IMR-90 (cell line): ENCODE data around the gene THSD7B. TPM values are rescaled to one million over a fixed set of nuclear protein-coding genes. Genes with fewer than 3 reads are reported as not detected.

ENCODE experiments used
- ATAC-seq: fragments of 200-7000 bp; cut with Tn5 transposase; 2 replicates; pipeline ENCODE4 v1.9.1; 2020; ENCODE audit warnings: low read depth, mild to moderate bottlenecking, moderate library complexity
- BruUV-seq: library from RNA; stranded (reverse); fragments of 400-500 nt; replicated peaks from 2 replicates; lab custom pipeline; 2021; lab: Mats Ljungman, UMichigan
- CTCF ChIA-PET: fragments of 300-600 bp; formaldehyde crosslinking; extraction: SDS; loops from one replicate; lab custom pipeline; 2021; ENCODE audit warnings: antibody characterized with exemption; lab: Yijun Ruan, JAX
- POLR2A ChIA-PET: fragments of 300-600 bp; sonication (Branson Sonifier 250); formaldehyde crosslinking; loops from one replicate; lab custom pipeline; 2022; ENCODE audit warnings: antibody characterized with exemption; ENCODE audit not compliant: unreplicated experiment; lab: Charles Lee
- DNase-seq: peaks from one replicate; pipeline ENCODE4 v3.0.0; 2013
- H2AFZ ChIP-seq: replicated peaks from 2 replicates; pipeline ENCODE3; 2013; ENCODE audit warnings: low read length, mild to moderate bottlenecking; ENCODE audit not compliant: poor library complexity
- H2AK5ac ChIP-seq: 2 replicates; pipeline ENCODE4 v1.6.1; 2013; ENCODE audit warnings: low read depth, low read length, inconsistent platforms
- H2AK9ac ChIP-seq: replicated peaks from 2 replicates; pipeline ENCODE3; 2013; ENCODE audit warnings: mild to moderate bottlenecking, low read depth, low read length, moderate library complexity; ENCODE audit not compliant: poor library complexity
- H2BK120ac ChIP-seq: 2 replicates; pipeline ENCODE4 v1.6.1; 2013; ENCODE audit warnings: low read depth, low read length, inconsistent platforms
- H2BK15ac ChIP-seq: 3 replicates; pipeline ENCODE4 v1.6.1; 2013; ENCODE audit warnings: low read depth, low read length, inconsistent platforms
- H2BK20ac ChIP-seq: 2 replicates; pipeline ENCODE4 v1.6.1; 2013; ENCODE audit warnings: low read depth, mild to moderate bottlenecking, inconsistent platforms, low read length, moderate library complexity
- H2BK5ac ChIP-seq: 2 replicates; pipeline ENCODE4 v1.6.1; 2013; ENCODE audit warnings: mild to moderate bottlenecking, low read depth, low read length, inconsistent platforms; ENCODE audit not compliant: poor library complexity, severe bottlenecking
- H3K14ac ChIP-seq: replicated peaks from 2 replicates; pipeline ENCODE4 v1.6.1; 2013; ENCODE audit warnings: low read depth, low read length, inconsistent platforms
- H3K18ac ChIP-seq: 2 replicates; pipeline ENCODE4 v1.6.1; 2013; ENCODE audit warnings: low read depth, low read length, control low read depth
- H3K23ac ChIP-seq: 2 replicates; pipeline ENCODE4 v1.6.1; 2013; ENCODE audit warnings: low read depth, low read length, inconsistent platforms
- H3K27ac ChIP-seq: 2 replicates; pipeline ENCODE4 v1.5.1; 2013; ENCODE audit warnings: mild to moderate bottlenecking, control low read depth, low read length; ENCODE audit not compliant: insufficient read depth
- H3K27me3 ChIP-seq: 2 replicates; pipeline ENCODE4 v1.6.1; 2013; ENCODE audit warnings: low read length; ENCODE audit not compliant: control insufficient read depth, insufficient read depth
- H3K36me3 ChIP-seq: 2 replicates; pipeline ENCODE4 v1.6.1; 2013; ENCODE audit warnings: low read length, mixed read lengths; ENCODE audit not compliant: control insufficient read depth, insufficient read depth
- H3K4ac ChIP-seq: 2 replicates; pipeline ENCODE4 v1.6.1; 2013; ENCODE audit warnings: low read depth, low read length, inconsistent platforms
- H3K4me1 ChIP-seq: 2 replicates; pipeline ENCODE4 v1.6.1; 2013; ENCODE audit warnings: low read length, mixed read lengths; ENCODE audit not compliant: control insufficient read depth, insufficient read depth
- H3K4me2 ChIP-seq: 2 replicates; pipeline ENCODE4 v1.6.1; 2013; ENCODE audit warnings: low read depth, mild to moderate bottlenecking, control low read depth, low read length, moderate library complexity
- H3K4me3 ChIP-seq: 2 replicates; pipeline ENCODE4 v1.5.1; 2013; ENCODE audit warnings: low read depth, mild to moderate bottlenecking, control low read depth, low read length, moderate library complexity; ENCODE audit not compliant: insufficient read depth
- H3K56ac ChIP-seq: 2 replicates; pipeline ENCODE4 v1.6.1; 2013; ENCODE audit warnings: low read length, inconsistent platforms; ENCODE audit not compliant: insufficient read depth; ENCODE audit errors: extremely low read depth
- H3K79me1 ChIP-seq, 2 experiments: 2 replicates each; pipeline ENCODE4 v1.6.1; 2013; ENCODE audit warnings: low read length in 2 of 2, inconsistent platforms in 1 of 2, low read depth in 1 of 2
- H3K9ac ChIP-seq: 2 replicates; pipeline ENCODE4 v1.6.1; 2013; ENCODE audit warnings: low read depth, low read length, control low read depth
- H3K9me1 ChIP-seq: 2 replicates; pipeline ENCODE4 v1.6.1; 2013; ENCODE audit warnings: low read length, inconsistent platforms; ENCODE audit not compliant: insufficient read depth
- H3K9me3 ChIP-seq: 2 replicates; pipeline ENCODE4 v1.6.1; 2013; ENCODE audit warnings: low read length; ENCODE audit not compliant: control insufficient read depth, insufficient read depth
- H4K20me1 ChIP-seq: 2 replicates; pipeline ENCODE4 v1.6.1; 2013; ENCODE audit warnings: low read length, inconsistent platforms; ENCODE audit not compliant: insufficient read depth
- H4K5ac ChIP-seq: 2 replicates; pipeline ENCODE4 v1.6.1; 2013; ENCODE audit warnings: mild to moderate bottlenecking, low read depth, low read length, control low read depth
- H4K8ac ChIP-seq, 2 experiments: 2 replicates each; pipeline ENCODE4 v1.6.1; 2013; ENCODE audit warnings: low read depth in 2 of 2, low read length in 2 of 2, control low read depth in 1 of 2, inconsistent platforms in 1 of 2
- H4K91ac ChIP-seq: 2 replicates; pipeline ENCODE4 v1.6.1; 2013; ENCODE audit warnings: low read depth, low read length, inconsistent platforms; ENCODE audit not compliant: insufficient read depth
- CHD1 ChIP-seq: IDR thresholded peaks from 2 replicates; pipeline ENCODE4 v1.6.1; 2012; ENCODE audit warnings: low read depth, low read length, improper control_type of control experiment
- MXI1 ChIP-seq: IDR thresholded peaks from 2 replicates; pipeline ENCODE4 v1.6.1; 2012; ENCODE audit warnings: low read depth, mild to moderate bottlenecking, low read length, moderate library complexity, borderline replicate concordance
- NFE2L2 ChIP-seq: fragments of 150-350 bp; IDR thresholded peaks from 2 replicates; pipeline ENCODE4 v1.6.1; 2016; ENCODE audit warnings: low read depth, mild to moderate bottlenecking, low read length
- RAD21 ChIP-seq: IDR thresholded peaks from 2 replicates; pipeline ENCODE4 v1.6.1; 2012; ENCODE audit warnings: low read length, improper control_type of control experiment
- RFX5 ChIP-seq: IDR thresholded peaks from 2 replicates; pipeline ENCODE4 v1.8.0; 2012; ENCODE audit warnings: low read depth, mild to moderate bottlenecking, low read length, moderate library complexity
- SMC3 ChIP-seq: fragments of 150-350 bp; IDR thresholded peaks from 2 replicates; pipeline ENCODE4 v1.6.1; 2016; ENCODE audit warnings: low read depth, mild to moderate bottlenecking, antibody characterized with exemption, low read length, moderate library complexity
- WGBS, 2 experiments: methylation state at CpG; one replicate each; pipeline versions ENCODE4 v1.1.5 to v1.1.7; 2013; ENCODE audit warnings: missing lambda C conversion rate in 2 of 2; ENCODE audit not compliant: insufficient read length in 1 of 2; ENCODE audit errors: extremely low coverage in 2 of 2; 5-methylcytosine and 5-hydroxymethylcytosine counted together
- dilution Hi-C: fragments of 300-500 bp; cut with HindIII; formaldehyde crosslinking; loops from one replicate; pipeline ENCODE4 v1.14.3; 2018; ENCODE audit warnings: low sequenced_read_pairs; ENCODE audit not compliant: unreplicated experiment
- in situ Hi-C: fragments of 300-500 bp; cut with MboI; formaldehyde crosslinking; loops from 3 replicates; pipeline ENCODE4 v1.14.3; 2019; ENCODE audit warnings: low sequenced_read_pairs, inconsistent platforms, mixed read lengths
- intact Hi-C: fragments of 100-400 bp; cut with micrococcal nuclease; formaldehyde crosslinking; loops from 2 replicates; pipeline ENCODE4 v1.10.0; 2022
- polyA plus RNA-seq, 3 experiments: library from polyadenylated mRNA; depleted of rRNA; stranded (reverse); fragments of >200 nt; gene quantifications; 2 replicates each; pipeline ENCODE4 v1.2.3, GENCODE V29; 2012; ENCODE audit warnings: low replicate concordance in 1 of 3
- total RNA-seq: library from RNA; depleted of rRNA; stranded (reverse); fragments of >200 nt; gene quantifications from 2 replicates; pipeline ENCODE4 v1.2.3, GENCODE V29; 2012
- TF ChIP-seq, protein P1 (sequence below): fragments of 150-350 bp; IDR thresholded peaks from 2 replicates; pipeline ENCODE4 v1.6.1; 2016; ENCODE audit warnings: low read depth, mild to moderate bottlenecking, low read length, moderate library complexity, borderline replicate concordance
- TF ChIP-seq, protein P2 (sequence below): fragments of 150-350 bp; IDR thresholded peaks from 2 replicates; pipeline ENCODE4 v1.6.1; 2017; ENCODE audit warnings: mild to moderate bottlenecking, antibody characterized with exemption, low read length, low read depth
- TF ChIP-seq, protein P3 (sequence below): conservative IDR thresholded peaks from 2 replicates; pipeline ENCODE4 v1.5.1; 2012; ENCODE audit warnings: mild to moderate bottlenecking, low read depth, low read length, improper control_type of control experiment

The THSD7B gene
- total and polyA plus RNA-seq, 2 of the 4 experiments (the other 2 are of a cell fraction) = not detected

DNA sequence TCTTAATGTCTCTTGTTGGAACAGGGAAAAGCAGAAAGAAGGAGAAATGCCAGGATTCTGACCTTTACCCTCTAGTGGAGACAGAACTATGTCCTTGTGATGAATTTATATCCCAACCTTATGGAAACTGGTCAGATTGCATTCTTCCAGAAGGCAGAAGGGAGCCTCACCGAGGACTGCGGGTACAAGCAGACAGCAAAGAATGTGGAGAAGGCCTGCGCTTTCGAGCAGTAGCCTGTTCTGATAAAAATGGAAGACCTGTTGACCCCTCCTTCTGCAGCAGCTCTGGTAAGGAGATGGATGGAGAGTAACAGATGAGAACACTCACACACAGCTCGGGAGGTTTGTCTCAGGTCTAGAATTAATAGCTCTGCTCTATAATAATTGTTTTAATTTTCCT lies 646.2 kb downstream of the THSD7B start:
- Histone ChIP-seq H3K23ac (no peak overlapping the region), H3K56ac (no peak overlapping the region), H4K20me1 (no peaks in the 10 kb centered on the region), H3K9ac (no peak overlapping the region), H4K91ac (no peak overlapping the region), H3K36me3 (no peaks in the 10 kb centered on the region), H2BK120ac (no peak overlapping the region), H3K4ac (no peak overlapping the region), H2AK5ac (no peak overlapping the region), H2AFZ (no peak overlapping the region), H3K4me3 (no peak overlapping the region), H2BK20ac (no peak overlapping the region), H3K4me1 (no peaks in the 10 kb centered on the region), H3K9me3 (peaks cover 7% of the 10 kb centered on the region), H3K18ac (no peak overlapping the region), H3K14ac (no peak overlapping the region), H3K27me3 (no peaks in the 10 kb centered on the region), H3K9me1 (no peaks in the 10 kb centered on the region), H2BK15ac (no peak overlapping the region), H2BK5ac (no peak overlapping the region), H4K5ac (no peak overlapping the region), H4K8ac (no peak overlapping the region), H3K4me2 (no peak overlapping the region), H2AK9ac (no peak overlapping the region), H3K79me1 (no peaks in the 10 kb centered on the region), H3K27ac (no peak overlapping the region)
- ChIA-PET POLR2A (no interaction called here), CTCF (no interaction called here)
- TF ChIP-seq, protein P1, sequence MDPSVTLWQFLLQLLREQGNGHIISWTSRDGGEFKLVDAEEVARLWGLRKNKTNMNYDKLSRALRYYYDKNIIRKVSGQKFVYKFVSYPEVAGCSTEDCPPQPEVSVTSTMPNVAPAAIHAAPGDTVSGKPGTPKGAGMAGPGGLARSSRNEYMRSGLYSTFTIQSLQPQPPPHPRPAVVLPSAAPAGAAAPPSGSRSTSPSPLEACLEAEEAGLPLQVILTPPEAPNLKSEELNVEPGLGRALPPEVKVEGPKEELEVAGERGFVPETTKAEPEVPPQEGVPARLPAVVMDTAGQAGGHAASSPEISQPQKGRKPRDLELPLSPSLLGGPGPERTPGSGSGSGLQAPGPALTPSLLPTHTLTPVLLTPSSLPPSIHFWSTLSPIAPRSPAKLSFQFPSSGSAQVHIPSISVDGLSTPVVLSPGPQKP = no peak
- no peak for TF ChIP-seq RFX5
- TF ChIP-seq, protein P2, sequence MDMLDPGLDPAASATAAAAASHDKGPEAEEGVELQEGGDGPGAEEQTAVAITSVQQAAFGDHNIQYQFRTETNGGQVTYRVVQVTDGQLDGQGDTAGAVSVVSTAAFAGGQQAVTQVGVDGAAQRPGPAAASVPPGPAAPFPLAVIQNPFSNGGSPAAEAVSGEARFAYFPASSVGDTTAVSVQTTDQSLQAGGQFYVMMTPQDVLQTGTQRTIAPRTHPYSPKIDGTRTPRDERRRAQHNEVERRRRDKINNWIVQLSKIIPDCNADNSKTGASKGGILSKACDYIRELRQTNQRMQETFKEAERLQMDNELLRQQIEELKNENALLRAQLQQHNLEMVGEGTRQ = no peak
- TF ChIP-seq CHD1 = no peak
- no peak for TF ChIP-seq RAD21
- no peak for TF ChIP-seq NFE2L2
- TF ChIP-seq, protein P3, sequence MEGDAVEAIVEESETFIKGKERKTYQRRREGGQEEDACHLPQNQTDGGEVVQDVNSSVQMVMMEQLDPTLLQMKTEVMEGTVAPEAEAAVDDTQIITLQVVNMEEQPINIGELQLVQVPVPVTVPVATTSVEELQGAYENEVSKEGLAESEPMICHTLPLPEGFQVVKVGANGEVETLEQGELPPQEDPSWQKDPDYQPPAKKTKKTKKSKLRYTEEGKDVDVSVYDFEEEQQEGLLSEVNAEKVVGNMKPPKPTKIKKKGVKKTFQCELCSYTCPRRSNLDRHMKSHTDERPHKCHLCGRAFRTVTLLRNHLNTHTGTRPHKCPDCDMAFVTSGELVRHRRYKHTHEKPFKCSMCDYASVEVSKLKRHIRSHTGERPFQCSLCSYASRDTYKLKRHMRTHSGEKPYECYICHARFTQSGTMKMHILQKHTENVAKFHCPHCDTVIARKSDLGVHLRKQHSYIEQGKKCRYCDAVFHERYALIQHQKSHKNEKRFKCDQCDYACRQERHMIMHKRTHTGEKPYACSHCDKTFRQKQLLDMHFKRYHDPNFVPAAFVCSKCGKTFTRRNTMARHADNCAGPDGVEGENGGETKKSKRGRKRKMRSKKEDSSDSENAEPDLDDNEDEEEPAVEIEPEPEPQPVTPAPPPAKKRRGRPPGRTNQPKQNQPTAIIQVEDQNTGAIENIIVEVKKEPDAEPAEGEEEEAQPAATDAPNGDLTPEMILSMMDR = no peak
- no peak for TF ChIP-seq MXI1
- TF ChIP-seq SMC3 = no peak
- no TSS peak for BruUV-seq
- no peak for ATAC-seq
- in situ Hi-C loops (no loop called here), dilution Hi-C loops (no loop called here), intact Hi-C loops (no loop called here)
- WGBS, 2 experiments = no CpG with 5 or more reads among the region's 5 CpGs
- DNase-seq = no peak
